Measurements from ENCODE around the gene MAP2K1.
"Not testable (repeated sequence)": the region's sequence is repeated elsewhere in the genome, so short reads cannot be mapped to it uniquely, and the experiment has no call there.

MAP2K1 gene

DNA sequence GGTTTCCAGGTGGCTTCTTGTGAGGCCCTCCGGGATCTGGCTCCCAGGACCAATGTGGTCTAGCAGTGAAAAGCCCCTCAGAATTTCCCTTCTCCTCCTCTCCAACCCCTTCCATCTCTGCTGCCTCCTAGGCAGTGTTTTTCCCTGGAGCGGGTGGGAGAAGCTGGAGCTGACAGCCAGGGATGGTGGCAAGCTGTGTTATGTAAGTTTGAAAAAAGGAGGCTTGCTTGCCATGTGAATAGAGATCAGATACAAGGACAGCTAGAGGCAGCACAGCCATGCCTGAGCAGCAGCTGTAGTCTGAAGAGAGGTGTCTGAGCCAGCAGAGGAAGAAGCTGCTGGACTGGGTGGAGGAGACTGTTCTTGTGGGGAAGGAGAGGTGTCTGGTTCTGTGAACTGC is 90.3 kb downstream of the MAP2K1 start:
- DNase-seq (ENCODE audit: low spot score), result no peak

GRCh38 chr15:66480267-66480666 is 93.6 kb downstream of the MAP2K1 start:
- no peak for DNase-seq (ENCODE audit: low spot score)

- no peak for DNase-seq (ENCODE audit: low spot score)
Measured at GRCh38 chr15:66481107-66481856, 94.6 kb downstream of the MAP2K1 start.

DNA sequence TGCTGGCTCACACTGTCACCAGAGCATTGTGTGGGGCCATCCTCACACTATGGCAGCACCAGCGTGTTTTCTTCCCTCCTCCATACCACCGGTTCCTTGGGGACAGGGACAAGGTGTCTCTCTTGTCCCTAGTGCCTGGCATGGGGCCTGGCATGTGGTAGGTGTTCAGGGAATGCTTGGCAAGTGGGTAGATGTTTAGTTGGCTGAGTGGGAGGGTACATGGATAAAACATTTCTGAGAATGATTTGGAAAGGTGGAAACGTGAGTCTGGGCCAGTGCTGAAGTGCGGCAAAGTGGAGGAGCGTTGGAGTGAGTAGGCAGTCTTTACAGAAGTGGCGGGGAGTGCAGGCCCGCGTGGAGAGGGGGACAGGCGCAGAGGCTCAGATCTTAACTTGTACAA is 95.8 kb downstream of the MAP2K1 start:
- no peak for DNase-seq (ENCODE audit: low spot score)

DNA sequence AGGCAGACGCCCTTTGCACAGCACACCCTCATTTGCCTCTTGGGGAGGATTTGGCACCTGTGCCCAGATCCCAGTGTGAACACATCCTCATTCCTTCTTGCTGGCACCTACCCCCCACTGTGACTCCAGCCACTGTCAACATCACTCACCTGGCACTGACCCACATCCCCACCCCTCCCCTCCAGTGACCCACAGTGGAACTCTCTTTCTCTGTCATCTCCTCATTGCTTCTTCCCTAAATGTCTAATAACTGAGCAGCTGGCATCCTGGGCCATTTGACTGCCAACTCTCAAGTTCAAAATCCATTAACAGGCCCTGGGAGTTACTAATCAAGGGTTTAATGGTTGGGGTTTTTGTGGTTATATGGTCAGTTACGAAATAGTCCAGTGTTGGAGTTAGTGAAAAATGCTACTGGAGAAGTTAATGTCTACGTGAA is 96.4 kb downstream of the MAP2K1 start:
- no peak for DNase-seq (ENCODE audit: low spot score)

- no peak for DNase-seq (ENCODE audit: low spot score)
Measured at GRCh38 chr15:66484539-66485112, 97.9 kb downstream of the MAP2K1 start.

DNA sequence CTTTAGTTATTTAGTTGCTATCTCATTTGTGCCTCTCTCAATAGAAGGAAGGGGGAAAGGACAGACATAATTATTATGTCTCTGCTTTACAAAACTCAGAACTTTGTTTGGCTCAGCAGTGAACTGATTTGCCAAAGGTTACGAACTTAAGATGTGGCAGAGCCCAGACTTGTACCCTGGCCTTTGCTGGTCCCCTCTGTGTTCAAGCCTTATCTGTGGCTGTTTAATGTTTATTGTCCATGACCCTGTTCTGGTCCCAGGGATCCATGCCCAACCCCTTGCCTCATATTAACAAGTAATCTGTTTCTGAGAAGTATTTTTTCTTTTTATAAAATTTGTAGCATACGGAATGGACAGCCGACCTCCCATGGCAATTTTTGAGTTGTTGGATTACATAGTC is 100.2 kb downstream of the MAP2K1 start:
- no peak for DNase-seq (ENCODE audit: low spot score)

- no peak for DNase-seq (ENCODE audit: low spot score)
Measured at GRCh38 chr15:66488525-66488924, 101.8 kb downstream of the MAP2K1 start.

GRCh38 chr15:66489179-66489791 is 102.6 kb downstream of the MAP2K1 start:
- no peak for DNase-seq (ENCODE audit: low spot score)

DNA sequence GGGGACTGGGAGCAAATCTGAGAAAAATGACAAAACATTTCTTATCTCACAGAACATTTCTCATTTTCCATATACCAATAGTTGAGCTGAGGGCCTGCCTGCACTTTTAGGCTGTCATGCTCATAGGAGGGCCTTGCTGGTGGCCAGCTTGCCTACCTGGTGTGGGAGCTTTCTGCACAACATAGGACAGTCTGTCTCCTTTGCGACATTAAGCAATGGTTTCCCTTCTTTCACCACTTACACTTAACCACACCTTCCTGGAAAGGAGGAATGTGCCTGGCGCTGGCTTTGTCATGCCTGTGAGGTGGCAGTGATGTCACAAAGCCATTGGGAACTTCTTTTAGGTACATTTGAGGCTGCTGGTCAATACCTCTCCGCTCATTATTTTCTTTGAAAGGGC is 105.1 kb downstream of the MAP2K1 start:
- no peak for DNase-seq (ENCODE audit: low spot score)

GRCh38 chr15:66494262-66494661 is 107.5 kb downstream of the MAP2K1 start:
- DNase-seq (ENCODE audit: low spot score), result no peak

DNA sequence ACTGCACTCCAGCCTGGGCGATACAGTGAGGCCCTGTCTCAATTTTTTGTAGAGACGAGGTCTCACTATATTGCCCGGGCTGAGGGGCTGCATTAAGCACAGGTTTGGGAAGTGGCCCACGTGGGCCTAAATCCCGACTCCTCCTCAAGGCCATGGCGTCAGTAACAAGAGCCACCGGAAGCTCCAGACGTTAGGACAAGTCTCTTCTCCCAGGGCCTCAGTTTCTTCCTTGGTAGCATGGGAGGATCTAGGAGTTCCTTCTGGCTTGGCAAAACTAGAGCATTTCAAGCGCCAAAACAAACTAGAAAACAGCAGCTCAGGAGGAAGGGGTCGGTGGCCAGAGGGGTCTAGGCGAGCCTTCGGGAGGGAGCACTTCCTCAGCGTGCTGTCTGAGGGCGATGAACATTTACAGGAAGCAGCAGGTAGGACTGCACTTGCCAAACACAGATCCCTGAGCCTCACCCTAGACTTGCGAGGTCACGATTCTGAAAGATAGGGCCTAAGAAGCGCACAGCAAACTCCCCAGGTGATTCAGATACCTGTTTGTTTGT is 110.3 kb downstream of the MAP2K1 start:
- no peak for DNase-seq (ENCODE audit: low spot score)

GRCh38 chr15:66497502-66498455 is 111.1 kb downstream of the MAP2K1 start, which contains the start of gene SNAPC5:
Gene SNAPC5 (minus strand): TSS chr15:66497762. CDS start chr15:66497731, 31 bp downstream.
- peak; percentile 92 for DNase-seq (ENCODE audit: low spot score)

DNA sequence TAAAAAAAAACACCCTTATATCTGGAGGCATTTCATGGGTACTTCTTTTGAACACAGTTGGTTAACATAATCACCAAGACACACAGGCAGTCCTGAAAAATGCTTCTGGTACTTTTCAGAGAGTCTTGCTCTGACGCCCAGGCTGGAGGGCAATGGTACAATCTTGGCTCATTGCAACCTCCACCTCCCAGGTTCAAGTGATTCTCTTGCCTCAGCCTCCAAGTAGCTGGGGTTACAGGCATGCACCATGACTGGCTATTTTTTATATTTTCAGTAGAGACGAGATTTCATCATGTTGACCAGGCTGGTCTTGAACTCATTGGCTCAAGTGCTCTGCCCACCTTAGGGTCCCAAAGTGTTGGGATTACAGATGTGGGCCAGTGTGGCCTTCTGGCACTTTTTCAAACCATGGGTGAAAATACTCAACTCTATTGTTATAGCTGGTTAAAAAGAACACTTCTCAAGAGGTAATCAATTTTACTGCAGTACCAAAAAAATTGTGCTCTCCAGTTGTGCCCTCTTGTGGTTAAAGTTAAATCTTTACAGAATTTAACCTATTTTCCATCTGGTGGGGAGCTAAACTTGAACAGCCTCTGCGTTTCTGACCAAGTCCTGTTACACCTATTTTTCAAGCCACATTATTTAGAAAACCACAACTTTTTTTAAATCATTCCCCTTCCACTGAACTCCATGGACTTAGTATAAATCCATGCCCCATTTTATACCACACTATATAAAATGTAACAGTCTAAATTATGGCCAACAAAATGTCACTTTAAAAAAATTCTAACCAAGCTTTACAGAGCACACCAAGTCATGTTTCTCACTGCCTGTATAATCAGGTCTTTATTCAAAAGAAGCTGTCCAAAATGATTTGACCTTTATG is 112.0 kb downstream of the MAP2K1 start:
- peak; percentile 30 for DNase-seq (ENCODE audit: low spot score)

GRCh38 chr15:66500346-66500745 is 113.6 kb downstream of the MAP2K1 start:
- DNase-seq (ENCODE audit: low spot score), result not testable (repeated sequence)

DNA sequence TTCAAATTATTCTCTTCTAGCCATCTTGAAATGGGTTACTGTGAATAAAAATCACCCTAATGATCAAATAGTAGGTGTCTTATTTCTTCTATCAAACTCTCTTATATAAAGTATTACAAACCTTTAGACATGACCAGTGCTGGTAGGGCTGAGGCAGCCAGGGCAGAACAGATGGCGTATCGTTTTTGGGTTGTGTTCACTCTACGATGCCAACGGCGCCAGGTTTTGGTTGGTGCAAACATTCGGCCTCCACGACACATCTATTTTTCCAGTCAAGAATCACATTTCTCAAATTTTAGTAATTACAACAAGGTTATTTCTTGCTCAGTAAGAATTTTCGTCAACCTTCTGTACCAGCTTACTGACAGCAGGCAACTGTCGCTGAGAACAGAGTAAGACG is 115.8 kb downstream of the MAP2K1 start:
- DNase-seq (ENCODE audit: low spot score), result no peak

DNA sequence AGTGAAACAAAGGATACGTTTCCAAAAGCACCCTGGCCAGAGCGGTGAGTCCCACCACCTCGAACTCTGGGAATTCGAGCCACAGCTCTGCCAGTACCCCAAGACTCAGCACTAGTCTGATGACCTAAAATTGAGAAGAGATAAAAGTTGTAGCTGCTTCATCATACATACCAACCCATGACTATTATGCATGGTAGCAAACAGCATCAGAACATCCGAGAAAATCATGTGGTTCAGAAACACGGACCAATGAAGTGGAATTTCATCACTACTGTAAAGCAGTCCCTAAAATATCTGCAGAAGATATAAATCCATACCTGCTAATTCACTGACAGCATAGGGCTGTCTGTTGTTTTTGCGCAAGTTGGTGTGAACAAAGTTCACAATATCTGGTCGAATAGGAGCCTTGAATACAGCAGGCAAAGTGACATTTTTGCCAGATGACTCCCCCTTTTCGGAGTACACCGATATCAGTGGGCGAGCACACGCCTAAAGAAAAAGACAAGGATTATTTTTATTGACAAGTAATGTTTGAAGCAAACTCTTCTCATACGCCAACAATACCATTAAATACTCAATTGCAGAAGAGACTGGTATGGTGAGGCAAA is 116.4 kb downstream of the MAP2K1 start:
- not testable (repeated sequence) for DNase-seq (ENCODE audit: low spot score)

GRCh38 chr15:66503780-66504562 is 117.3 kb downstream of the MAP2K1 start:
- no peak for DNase-seq (ENCODE audit: low spot score)

Data from germinal center (tissue), 1 donor.